Measurements from ENCODE around the gene THBS2. TPM values are rescaled to one million over a fixed set of nuclear protein-coding genes. Genes with fewer than 3 reads are reported as not detected.

The THBS2 gene
- total and polyA plus RNA-seq, 10 of the 15 experiments (the other 5 are each of a cell fraction or from before 2014, with no cell fraction given) = 0.07 to 0.10 TPM; not detected in 8

DNA sequence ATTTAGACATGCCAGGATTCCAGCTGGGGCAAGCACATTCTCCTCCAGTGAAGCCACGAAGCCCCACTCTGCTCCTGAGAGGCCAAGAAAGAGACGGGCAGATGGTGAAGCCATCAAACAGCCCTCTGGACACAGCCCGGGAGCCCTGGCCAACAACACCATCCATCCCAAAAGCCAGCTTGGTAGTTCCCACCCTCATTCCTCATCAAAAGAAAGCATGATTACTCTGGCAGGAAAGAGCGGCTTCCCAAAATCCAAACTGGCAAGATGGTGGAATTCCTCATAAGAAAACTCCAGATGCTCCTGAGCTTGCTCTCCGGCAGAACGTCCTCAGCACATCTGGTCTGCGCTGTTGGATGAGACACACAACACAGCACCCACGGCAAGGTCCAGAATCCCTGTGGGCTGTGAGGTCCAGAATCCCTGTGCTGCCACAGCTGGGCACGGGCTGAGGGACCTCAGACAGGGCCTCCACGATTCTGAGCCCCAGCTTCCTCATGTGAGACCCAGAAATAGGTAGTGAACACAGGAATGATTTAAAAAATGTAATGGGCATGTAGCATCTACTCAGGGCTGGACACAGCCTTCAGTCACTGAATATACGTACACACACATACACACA, 52.6 kb downstream of the THBS2 start:
- WGBS (ENCODE audit: insufficient coverage, insufficient replicate concordance, low lambda C conversion rate, missing lambda C conversion rate) = 53% methylated on average over 11 of the region's 11 CpGs
- H4K20me1 ChIP-seq (ENCODE audit: control insufficient read depth, insufficient read depth) = no peaks in the 10 kb centered on the region
- TF ChIP-seq, protein P1, sequence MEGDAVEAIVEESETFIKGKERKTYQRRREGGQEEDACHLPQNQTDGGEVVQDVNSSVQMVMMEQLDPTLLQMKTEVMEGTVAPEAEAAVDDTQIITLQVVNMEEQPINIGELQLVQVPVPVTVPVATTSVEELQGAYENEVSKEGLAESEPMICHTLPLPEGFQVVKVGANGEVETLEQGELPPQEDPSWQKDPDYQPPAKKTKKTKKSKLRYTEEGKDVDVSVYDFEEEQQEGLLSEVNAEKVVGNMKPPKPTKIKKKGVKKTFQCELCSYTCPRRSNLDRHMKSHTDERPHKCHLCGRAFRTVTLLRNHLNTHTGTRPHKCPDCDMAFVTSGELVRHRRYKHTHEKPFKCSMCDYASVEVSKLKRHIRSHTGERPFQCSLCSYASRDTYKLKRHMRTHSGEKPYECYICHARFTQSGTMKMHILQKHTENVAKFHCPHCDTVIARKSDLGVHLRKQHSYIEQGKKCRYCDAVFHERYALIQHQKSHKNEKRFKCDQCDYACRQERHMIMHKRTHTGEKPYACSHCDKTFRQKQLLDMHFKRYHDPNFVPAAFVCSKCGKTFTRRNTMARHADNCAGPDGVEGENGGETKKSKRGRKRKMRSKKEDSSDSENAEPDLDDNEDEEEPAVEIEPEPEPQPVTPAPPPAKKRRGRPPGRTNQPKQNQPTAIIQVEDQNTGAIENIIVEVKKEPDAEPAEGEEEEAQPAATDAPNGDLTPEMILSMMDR (IDR thresholded peaks at IDR 0.05 in 2 of 3, conservative IDR thresholded peaks at IDR 0.05 in 1 of 3; ENCODE audit: control insufficient read depth in 2 of 3, extremely low read depth in 1 of 3, insufficient read depth in 1 of 3, low read depth in 3 of 3, low read length in 3 of 3) = no peak
- TF ChIP-seq LARP7 (IDR thresholded peaks at IDR 0.05) = no peak
- TF ChIP-seq JUNB (IDR thresholded peaks at IDR 0.05) = no peak
- TF ChIP-seq, protein P2, sequence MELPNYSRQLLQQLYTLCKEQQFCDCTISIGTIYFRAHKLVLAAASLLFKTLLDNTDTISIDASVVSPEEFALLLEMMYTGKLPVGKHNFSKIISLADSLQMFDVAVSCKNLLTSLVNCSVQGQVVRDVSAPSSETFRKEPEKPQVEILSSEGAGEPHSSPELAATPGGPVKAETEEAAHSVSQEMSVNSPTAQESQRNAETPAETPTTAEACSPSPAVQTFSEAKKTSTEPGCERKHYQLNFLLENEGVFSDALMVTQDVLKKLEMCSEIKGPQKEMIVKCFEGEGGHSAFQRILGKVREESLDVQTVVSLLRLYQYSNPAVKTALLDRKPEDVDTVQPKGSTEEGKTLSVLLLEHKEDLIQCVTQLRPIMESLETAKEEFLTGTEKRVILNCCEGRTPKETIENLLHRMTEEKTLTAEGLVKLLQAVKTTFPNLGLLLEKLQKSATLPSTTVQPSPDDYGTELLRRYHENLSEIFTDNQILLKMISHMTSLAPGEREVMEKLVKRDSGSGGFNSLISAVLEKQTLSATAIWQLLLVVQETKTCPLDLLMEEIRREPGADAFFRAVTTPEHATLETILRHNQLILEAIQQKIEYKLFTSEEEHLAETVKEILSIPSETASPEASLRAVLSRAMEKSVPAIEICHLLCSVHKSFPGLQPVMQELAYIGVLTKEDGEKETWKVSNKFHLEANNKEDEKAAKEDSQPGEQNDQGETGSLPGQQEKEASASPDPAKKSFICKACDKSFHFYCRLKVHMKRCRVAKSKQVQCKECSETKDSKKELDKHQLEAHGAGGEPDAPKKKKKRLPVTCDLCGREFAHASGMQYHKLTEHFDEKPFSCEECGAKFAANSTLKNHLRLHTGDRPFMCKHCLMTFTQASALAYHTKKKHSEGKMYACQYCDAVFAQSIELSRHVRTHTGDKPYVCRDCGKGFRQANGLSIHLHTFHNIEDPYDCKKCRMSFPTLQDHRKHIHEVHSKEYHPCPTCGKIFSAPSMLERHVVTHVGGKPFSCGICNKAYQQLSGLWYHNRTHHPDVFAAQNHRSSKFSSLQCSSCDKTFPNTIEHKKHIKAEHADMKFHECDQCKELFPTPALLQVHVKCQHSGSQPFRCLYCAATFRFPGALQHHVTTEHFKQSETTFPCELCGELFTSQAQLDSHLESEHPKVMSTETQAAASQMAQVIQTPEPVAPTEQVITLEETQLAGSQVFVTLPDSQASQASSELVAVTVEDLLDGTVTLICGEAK (IDR thresholded peaks at IDR 0.05; ENCODE audit: borderline replicate concordance) = no peak
- TF ChIP-seq, protein P3, sequence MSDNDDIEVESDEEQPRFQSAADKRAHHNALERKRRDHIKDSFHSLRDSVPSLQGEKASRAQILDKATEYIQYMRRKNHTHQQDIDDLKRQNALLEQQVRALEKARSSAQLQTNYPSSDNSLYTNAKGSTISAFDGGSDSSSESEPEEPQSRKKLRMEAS (IDR thresholded peaks at IDR 0.05; ENCODE audit: low read depth, low read length) = no peak
- TF ChIP-seq, protein P4, sequence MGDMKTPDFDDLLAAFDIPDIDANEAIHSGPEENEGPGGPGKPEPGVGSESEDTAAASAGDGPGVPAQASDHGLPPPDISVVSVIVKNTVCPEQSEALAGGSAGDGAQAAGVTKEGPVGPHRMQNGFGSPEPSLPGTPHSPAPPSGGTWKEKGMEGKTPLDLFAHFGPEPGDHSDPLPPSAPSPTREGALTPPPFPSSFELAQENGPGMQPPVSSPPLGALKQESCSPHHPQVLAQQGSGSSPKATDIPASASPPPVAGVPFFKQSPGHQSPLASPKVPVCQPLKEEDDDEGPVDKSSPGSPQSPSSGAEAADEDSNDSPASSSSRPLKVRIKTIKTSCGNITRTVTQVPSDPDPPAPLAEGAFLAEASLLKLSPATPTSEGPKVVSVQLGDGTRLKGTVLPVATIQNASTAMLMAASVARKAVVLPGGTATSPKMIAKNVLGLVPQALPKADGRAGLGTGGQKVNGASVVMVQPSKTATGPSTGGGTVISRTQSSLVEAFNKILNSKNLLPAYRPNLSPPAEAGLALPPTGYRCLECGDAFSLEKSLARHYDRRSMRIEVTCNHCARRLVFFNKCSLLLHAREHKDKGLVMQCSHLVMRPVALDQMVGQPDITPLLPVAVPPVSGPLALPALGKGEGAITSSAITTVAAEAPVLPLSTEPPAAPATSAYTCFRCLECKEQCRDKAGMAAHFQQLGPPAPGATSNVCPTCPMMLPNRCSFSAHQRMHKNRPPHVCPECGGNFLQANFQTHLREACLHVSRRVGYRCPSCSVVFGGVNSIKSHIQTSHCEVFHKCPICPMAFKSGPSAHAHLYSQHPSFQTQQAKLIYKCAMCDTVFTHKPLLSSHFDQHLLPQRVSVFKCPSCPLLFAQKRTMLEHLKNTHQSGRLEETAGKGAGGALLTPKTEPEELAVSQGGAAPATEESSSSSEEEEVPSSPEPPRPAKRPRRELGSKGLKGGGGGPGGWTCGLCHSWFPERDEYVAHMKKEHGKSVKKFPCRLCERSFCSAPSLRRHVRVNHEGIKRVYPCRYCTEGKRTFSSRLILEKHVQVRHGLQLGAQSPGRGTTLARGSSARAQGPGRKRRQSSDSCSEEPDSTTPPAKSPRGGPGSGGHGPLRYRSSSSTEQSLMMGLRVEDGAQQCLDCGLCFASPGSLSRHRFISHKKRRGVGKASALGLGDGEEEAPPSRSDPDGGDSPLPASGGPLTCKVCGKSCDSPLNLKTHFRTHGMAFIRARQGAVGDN (IDR thresholded peaks at IDR 0.05) = no peak
- no peak for TF ChIP-seq CBFB (IDR thresholded peaks at IDR 0.05; ENCODE audit: low read depth)
- TF ChIP-seq, protein P5, sequence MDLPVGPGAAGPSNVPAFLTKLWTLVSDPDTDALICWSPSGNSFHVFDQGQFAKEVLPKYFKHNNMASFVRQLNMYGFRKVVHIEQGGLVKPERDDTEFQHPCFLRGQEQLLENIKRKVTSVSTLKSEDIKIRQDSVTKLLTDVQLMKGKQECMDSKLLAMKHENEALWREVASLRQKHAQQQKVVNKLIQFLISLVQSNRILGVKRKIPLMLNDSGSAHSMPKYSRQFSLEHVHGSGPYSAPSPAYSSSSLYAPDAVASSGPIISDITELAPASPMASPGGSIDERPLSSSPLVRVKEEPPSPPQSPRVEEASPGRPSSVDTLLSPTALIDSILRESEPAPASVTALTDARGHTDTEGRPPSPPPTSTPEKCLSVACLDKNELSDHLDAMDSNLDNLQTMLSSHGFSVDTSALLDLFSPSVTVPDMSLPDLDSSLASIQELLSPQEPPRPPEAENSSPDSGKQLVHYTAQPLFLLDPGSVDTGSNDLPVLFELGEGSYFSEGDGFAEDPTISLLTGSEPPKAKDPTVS (IDR thresholded peaks at IDR 0.05; ENCODE audit: low read depth, low read length) = no peak
- no peak for TF ChIP-seq HCFC1 (IDR thresholded peaks at IDR 0.05; ENCODE audit: low read length)
- TF ChIP-seq RAD51 (IDR thresholded peaks at IDR 0.05) = no peak
- no peak for TF ChIP-seq SIN3A (IDR thresholded peaks at IDR 0.05; ENCODE audit: low read depth, low read length)
- TF ChIP-seq GABPA (IDR thresholded peaks at IDR 0.05; ENCODE audit: low read depth) = no peak
- TF ChIP-seq CREB1 (IDR thresholded peaks at IDR 0.05; ENCODE audit: low read depth) = no peak

More for the DNA sequence above, 52.6 kb downstream of the THBS2 start:
- Histone ChIP-seq H2AFZ (ENCODE audit: control insufficient read depth, low read depth, low read length) (no peak overlapping the region), H3K9ac (ENCODE audit: control insufficient read depth, insufficient read depth, low read length) (no peak overlapping the region), H3K79me2 (ENCODE audit: control insufficient read depth, insufficient read depth, low read length) (no peaks in the 10 kb centered on the region), H3K27me3 (replicated peaks in 1 of 2; ENCODE audit: control insufficient read depth in 2 of 2, insufficient read depth in 2 of 2, low read length in 1 of 2) (no peaks in the 10 kb centered on the region), H3K27ac (ENCODE audit: control insufficient read depth, insufficient read depth) (no peak overlapping the region), H3K4me1 (ENCODE audit: control insufficient read depth, insufficient read depth, low read length) (no peaks in the 10 kb centered on the region), H3K4me3 (no peak overlapping the region), H3K9me3 (replicated peaks; ENCODE audit: control insufficient read depth, insufficient read depth, low read length) (no peaks in the 10 kb centered on the region), H3K4me2 (ENCODE audit: control insufficient read depth, insufficient read depth) (no peak overlapping the region), H3K36me3 (ENCODE audit: control insufficient read depth in 2 of 2, insufficient read depth in 2 of 2, low read length in 1 of 2) (no peaks in the 10 kb centered on the region)
- RAD21 ChIA-PET (ENCODE audit: unreplicated experiment) = no interaction called here
- CTCF ChIA-PET = no interaction called here
- FAIRE-seq (no peak), DNase-seq (ENCODE audit: low read depth, low spot score) (no peak), ATAC-seq (no peak)
- intact Hi-C loops (cut with micrococcal nuclease; ENCODE audit: unreplicated experiment) = no loop called here
- no TSS peak for BruUV-seq (replicated peaks)
- POLR2A ChIA-PET = no interaction called here
- in situ Hi-C loops (cut with MboI) = no loop called here
- SMC1A ChIA-PET (ENCODE audit: uncharacterized antibody, unreplicated experiment) = no interaction called here

Measured in GM12878 (cell line).